HG03558 (cell line): ENCODE results near the gene GLRX3.

ENCODE experiments used
- ATAC-seq: cut with Tn5 transposase; IDR thresholded peaks from one replicate; pipeline ENCODE4 v1.9.1; 2021; ENCODE audit warnings: moderate number of reproducible peaks; ENCODE audit not compliant: unreplicated experiment; ENCODE audit errors: extremely low read depth

GLRX3 gene

GRCh38 chr10:130137090-130137448, 878 bp downstream of the GLRX3 start:
- ATAC-seq = no peak

GRCh38 chr10:130137659-130138478, 1.7 kb downstream of the GLRX3 start:
- ATAC-seq = no peak

DNA sequence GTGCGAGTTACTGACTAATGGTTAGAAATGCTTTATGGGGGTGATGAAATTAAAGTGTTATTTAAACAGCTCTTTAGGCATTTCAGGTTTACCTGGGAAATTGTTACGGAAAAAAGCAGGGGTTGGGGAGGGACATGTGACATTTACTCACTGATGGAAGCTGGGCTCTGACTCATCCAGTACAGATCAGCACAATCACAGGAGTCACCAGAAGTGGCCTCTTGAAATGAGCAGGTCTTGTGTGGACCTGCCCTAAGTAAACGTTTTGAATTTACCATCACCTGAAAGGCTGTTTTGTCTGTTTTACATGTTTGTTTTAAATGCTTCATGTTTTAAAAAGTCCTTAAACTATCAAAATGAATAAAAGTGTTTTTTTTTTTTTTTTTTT, 2.3 kb downstream of the GLRX3 start:
- ATAC-seq = no peak

DNA sequence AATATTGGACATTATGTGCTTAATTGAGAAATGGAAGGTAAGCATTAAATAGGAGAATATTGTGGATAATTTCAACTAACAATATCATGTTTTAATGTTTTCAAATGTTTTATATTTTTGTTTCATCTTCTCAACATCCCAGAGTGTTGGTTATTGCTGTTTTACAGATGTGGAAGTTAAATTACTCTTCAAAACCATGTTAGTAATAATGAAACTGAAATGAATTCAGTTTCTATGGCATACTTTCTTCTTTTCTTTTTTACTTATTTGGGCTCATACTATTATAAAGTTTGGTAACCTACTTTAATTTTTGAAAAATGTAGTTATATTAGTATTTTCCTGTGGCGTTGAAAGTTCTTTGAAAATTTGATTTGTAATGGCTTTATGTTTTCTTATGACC, 4.2 kb downstream of the GLRX3 start:
- no peak for ATAC-seq

DNA sequence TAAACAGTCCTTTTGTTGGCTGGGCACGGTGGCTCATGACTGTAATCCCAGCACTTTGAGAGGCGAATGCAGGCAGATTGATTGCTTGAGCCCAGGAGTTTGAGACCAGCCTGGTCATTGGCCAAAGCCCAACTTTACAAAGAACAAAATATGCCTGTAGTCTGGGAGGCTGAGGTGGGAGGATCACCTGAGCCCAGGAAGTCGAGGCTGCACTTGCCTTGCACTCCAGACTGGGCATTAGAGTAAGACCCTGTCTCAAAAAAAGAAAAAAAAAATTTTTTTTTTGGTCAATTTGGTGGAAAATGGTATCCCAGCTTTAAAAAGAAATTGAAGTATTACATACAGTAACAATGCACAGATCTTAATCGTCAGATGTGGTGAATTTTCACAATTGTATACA, 4.8 kb downstream of the GLRX3 start:
- no peak for ATAC-seq

DNA sequence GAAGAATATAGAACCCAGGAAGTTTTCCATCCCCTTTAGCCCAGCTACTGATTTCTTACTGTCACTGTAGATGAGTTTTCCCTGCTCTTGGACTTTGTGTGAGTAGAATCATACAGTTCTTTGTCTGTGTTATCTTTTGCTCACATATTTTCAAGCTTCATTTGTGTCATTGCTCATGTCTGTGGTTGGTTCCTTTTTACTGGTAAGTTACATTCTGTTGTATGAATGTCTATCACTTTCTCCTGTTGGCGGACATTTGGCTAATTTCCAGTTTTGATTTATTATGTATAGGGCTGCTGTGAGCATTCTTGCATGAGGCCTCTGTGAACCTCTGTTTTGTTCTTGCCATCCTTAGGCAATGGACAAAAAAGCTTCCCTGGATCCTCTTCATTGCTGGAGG, 5.3 kb downstream of the GLRX3 start:
- ATAC-seq = peak; percentile 20

- peak; percentile 74 for ATAC-seq
Observed at GRCh38 chr10:130141878-130142277, 5.7 kb downstream of the GLRX3 start.

GRCh38 chr10:130146042-130146441, 9.9 kb downstream of the GLRX3 start:
- ATAC-seq = no peak

DNA sequence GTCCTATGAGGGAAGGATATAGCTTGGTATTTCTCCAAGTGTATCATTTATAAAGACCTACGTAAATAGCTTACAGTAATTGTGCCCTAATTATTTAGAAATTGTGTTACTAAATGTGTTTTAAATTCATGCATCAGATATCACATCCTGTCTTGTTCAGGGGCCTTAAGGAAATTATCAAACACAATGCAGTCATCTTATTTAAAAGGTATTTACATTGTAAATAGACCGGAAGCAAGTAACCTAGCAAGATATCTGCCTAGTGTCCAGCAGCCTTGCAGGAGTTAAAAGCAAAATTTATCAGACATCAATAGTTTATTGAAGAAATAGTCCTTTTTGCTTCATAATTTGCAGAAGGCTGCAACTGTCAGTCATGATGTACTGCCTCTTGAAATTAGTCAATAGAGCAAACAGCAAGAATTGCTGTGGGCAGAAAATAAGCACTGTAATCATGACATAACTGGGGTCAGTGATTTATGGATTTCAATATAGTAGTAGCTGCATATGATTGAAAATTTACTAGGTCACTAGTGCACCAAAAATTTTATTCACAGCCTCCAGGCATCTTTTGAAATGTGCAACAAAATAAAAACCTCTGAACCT, 23.1 kb downstream of the GLRX3 start:
- ATAC-seq = no peak

- ATAC-seq = no peak
Observed at GRCh38 chr10:130160775-130161174, 24.6 kb downstream of the GLRX3 start.

DNA sequence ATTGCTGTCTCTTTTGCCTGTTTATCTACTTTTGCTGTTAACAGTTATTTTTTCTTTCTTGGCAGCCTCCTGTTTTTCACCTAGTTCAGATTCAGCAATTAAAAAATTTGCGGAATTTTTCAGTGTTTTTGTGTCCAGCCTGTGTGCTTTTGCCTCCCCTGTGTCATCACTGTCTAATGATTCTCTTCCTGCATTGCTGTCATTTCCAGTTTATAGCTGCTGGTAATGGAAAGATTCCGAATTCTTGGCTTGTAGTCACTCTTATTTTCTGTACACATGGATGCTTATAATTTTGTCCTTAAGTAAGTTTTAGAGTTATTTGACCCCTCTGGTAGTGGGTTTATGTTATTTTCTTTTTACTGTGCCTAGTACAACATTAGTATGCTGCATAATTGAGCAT, 25.1 kb downstream of the GLRX3 start:
- no peak for ATAC-seq

DNA sequence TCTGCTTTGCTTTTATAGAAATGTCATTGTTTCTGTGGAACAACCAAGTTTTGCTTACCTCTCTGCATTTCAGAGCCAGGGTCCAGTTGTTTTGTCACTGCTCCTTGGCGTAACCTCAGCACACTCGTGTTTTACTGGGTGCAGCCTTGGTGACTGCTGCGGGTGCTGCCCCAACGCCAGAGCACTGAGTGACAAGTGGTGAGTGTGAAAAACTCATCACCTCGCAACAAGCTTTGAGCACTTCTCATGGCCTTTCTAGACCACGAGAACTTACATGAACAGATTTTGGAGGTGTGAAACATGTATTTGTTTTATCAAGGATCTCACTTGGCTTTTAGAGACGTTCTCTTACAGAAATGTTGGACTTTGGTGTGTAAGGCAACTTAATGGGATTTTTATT, 31.0 kb downstream of the GLRX3 start:
- no peak for ATAC-seq

- no peak for ATAC-seq
Observed at GRCh38 chr10:130167707-130168106, 31.5 kb downstream of the GLRX3 start.

DNA sequence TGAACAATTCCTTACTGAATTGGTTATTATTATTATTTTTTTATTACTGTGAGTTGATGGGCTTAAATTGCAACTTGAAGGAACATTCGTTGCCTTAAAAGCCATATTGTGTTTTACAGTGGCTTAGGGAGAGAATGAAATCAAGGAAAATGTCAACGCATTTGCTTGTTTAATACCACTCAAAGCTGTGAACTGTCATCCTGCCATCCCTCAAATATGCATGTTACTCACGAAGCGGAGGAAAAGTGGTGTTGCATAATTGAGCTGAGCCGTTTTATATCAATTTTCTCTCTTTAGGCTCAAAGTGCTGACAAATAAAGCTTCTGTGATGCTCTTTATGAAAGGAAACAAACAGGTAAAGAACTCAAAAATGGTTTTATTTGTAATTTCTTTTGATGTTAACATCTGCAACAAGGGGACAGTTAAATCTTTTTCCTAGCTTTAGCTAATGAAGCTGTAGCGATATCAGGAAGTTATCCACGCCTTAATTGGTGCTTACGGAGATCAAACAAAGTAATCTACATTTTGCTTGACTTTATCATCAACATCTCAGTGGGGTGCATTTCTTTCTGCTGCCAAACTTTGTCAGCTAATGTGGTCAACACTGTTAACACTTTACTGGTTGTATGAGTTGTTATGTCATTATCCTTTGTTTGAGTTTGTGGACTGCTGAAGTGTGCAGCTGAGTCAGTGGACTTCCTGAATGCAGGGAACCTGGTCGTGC, 33.1 kb downstream of the GLRX3 start:
- ATAC-seq = no peak

DNA sequence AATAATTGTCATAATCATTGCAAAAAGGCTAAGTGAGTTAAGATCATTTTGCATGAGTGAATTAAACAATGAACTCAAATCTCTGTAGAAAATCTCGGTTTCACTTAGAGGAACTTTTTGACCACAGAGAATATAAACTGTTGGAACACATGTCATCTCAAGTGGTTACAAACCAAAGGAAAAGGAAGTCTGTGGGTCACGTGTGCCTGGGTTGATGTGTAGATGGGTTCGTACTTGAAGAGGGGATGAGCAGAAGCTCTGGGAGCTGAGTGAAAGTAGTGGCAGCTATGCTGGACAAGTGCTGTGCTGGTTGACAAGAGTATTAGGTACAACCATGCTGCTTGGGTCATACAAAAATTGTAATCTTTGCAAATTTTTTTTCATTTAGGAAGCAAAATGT, 35.0 kb downstream of the GLRX3 start:
- peak; percentile 73 for ATAC-seq

GRCh38 chr10:130174328-130174727, 38.1 kb downstream of the GLRX3 start:
- ATAC-seq = no peak

DNA sequence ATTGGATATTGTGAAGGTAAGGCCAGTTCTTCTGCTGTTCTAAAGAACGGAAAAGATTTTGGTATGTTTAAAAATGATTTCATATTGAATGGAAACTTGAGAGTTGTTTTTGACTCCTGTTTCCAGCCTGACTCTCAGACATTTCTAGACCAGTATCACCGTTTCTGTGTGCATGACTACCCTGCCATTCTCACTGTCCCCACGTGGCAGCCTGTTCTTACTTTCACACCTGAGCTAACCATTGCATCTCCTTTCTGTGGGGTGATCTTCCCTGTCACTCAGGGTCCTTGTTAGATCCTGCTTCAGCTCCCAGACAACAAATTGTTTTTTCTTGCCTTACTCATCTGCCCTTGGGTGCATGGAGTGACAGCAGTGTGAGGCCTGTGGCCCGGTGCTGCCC, 38.9 kb downstream of the GLRX3 start:
- ATAC-seq = no peak

DNA sequence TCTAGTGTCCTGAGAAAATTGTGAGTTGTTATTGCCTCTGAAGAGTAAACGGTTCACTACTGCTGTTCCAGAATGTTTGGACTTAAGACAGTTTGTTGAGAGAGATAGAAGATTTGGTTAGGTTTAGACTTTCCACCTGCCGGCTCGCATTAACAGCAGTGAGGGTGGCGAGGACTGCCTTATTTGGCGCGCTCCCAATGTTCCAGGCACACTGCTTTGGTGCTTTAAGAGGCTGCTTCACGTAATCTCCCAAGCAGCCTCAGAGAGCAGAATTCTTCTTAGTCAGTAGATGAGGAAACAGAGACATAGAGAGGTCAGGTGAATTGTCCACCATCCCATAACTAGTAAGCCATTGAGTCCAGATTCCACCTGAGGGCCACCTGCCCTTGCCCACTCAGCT, 41.1 kb downstream of the GLRX3 start:
- ATAC-seq = no peak

DNA sequence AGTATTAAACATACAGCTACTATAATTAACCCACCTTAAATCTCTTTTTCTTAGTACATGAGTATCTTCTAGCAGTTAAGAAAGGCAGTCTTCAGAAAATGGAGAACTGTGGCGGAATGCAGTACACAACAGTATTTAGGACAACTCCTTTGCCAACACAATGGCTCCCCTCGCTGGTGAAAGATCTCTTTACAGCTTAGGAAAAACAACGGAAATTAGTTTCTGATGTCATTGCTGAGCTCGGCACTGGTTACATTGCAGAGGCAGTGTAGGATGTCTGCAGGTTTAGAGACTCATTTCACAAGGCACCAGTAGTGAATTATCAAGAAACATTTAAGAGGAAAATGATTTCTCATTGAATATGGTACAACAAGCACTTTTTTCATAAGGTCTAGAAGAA, 43.4 kb downstream of the GLRX3 start:
- ATAC-seq = no peak

DNA sequence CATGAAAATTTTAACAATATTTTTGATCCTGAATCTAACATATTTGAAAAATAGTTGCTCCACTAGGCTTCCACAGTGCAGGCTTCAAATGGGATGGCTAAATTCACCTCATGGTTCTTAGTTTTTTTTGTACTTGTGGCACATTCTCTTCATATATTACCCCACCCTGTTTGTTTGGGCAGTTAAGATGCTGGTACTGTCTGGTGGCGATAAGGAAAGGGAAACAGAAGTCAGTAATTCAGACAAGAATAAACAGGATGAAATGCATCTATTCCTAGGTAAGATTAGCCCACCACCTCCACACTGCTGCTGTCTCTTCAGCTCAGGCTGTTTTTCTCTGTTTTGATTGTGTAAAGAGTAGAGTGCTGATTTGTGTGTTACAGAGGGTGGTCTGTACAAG, 44.2 kb downstream of the GLRX3 start:
- ATAC-seq = no peak

GRCh38 chr10:130181858-130182257, 45.7 kb downstream of the GLRX3 start:
- ATAC-seq = no peak

DNA sequence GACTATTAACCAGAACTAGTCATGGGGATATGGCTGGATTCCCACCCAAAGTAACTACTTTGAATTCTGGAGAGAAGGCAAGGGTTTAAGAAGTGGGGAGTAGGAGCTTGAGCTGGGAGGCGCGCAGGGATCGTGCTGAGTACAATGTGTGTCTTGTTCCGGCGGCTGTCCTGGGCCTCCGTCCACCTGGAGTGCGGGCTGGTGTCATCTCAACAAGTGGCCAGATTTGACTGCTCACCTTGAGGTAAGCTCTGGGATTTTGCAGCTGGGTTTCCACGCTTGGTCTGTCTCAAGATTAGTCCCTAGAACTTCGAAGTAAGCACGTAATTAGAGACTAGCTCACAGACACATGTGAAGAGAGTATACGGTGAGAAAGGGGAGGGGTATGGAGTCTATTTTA, 49.4 kb downstream of the GLRX3 start:
- no peak for ATAC-seq
